Brain microvascular endothelial cell (primary cell): ENCODE results near the gene PPIC.

Source experiments
- DNase-seq: peaks from one replicate; pipeline ENCODE4 v3.0.0-alpha.2; 2020
- H3K27ac ChIP-seq: fragments of 250-450 bp; sonication (Bioruptor Pico); 2 replicates; pipeline ENCODE4 v1.5.1; 2020; ENCODE audit warnings: mild to moderate bottlenecking, moderate library complexity
- H3K27me3 ChIP-seq: fragments of 250-450 bp; sonication (Bioruptor Pico); replicated peaks from 2 replicates; pipeline ENCODE4 v1.5.1; 2020; ENCODE audit warnings: mild to moderate bottlenecking
- H3K36me3 ChIP-seq: fragments of 250-450 bp; sonication (Bioruptor Pico); replicated peaks from 2 replicates; pipeline ENCODE4 v1.5.1; 2020; ENCODE audit warnings: mild to moderate bottlenecking
- H3K4me3 ChIP-seq: 2 replicates; pipeline ENCODE4 v1.5.1; 2011; ENCODE audit warnings: low read depth, mild to moderate bottlenecking, control low read depth, low read length, moderate library complexity
- in situ Hi-C: cut with HindIII; loops from 2 replicates; pipeline ENCODE4 v1.10.0; 2017; ENCODE audit warnings: low sequenced_read_pairs, low pct_ligation_motif_present
- TF ChIP-seq, protein P1 (sequence below): IDR thresholded peaks from 2 replicates; pipeline ENCODE4 v1.5.1; 2011; ENCODE audit warnings: low read depth, mild to moderate bottlenecking, moderate library complexity, low read length, control low read depth, inconsistent platforms; ENCODE audit errors: missing control alignments

PPIC gene

DNA sequence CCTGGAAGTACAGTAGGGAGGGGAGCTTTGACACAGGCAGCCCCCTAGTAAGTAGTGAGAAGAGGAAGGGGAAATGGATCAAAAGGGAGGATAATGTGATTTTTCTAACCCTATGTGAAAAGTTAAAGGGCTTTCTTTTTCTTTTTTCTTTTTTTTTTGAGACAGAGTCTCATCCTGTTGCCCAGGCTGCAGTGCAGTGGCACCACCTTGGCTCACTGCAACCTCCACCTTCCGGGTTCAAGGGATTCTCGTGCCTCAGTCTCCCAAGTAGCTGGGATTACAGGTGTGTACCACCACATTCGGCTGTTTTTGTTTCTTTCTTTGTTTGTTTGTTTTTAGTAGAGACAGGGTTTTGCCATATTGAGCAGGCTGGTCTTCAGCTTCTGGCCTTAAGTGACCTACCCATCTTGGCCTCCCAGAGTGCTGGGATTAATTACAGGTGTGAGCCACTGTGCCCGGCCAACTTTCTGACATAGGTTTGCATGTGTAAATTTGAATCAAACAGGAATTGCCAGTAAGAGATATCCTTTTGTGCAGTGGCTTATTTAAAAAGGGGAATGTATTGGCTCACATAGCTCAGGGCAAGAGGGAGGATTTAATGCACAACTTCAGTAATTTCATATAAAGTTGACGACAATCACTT is 39.1 kb upstream of the PPIC start:
- TF ChIP-seq, protein P1, sequence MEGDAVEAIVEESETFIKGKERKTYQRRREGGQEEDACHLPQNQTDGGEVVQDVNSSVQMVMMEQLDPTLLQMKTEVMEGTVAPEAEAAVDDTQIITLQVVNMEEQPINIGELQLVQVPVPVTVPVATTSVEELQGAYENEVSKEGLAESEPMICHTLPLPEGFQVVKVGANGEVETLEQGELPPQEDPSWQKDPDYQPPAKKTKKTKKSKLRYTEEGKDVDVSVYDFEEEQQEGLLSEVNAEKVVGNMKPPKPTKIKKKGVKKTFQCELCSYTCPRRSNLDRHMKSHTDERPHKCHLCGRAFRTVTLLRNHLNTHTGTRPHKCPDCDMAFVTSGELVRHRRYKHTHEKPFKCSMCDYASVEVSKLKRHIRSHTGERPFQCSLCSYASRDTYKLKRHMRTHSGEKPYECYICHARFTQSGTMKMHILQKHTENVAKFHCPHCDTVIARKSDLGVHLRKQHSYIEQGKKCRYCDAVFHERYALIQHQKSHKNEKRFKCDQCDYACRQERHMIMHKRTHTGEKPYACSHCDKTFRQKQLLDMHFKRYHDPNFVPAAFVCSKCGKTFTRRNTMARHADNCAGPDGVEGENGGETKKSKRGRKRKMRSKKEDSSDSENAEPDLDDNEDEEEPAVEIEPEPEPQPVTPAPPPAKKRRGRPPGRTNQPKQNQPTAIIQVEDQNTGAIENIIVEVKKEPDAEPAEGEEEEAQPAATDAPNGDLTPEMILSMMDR = no peak
- DNase-seq = no peak
- in situ Hi-C loops = loop anchor here (25.0 kb wide), 1 partner anchor 563 kb away; no protein-coding TSS in a partner anchor
- no peaks in the 10 kb centered on the region for H3K36me3 ChIP-seq
- H3K27ac ChIP-seq = no peak overlapping the region
- H3K27me3 ChIP-seq = peaks cover 9% of the 10 kb centered on the region
- no peak overlapping the region for H3K4me3 ChIP-seq

DNA sequence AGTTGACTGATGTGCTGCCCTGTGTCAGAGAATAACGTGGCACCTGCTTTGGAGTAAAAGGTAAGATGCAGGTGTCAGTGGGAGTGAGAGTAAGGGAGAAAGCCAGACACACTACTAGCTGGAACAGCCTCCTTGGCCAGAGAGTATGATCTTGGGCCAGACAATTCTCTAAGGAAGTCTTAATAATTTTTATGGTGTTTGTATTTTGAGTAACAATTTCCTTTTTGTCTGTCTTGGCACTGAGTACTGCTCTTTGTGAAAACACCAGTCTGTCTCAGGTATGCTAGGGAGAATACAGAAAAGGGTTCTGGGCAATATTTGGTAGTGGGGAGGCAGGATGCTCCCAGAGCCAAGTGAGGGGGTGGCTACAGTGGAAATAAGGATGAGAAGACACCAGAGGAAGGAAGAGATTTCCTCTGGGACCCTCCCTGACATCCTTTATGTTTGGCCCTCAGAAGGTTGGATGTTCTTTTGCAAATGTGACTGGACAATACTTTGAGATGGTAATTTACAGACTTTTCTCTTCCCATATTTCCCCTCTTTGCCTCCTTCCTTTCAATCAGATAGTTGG is 31.9 kb upstream of the PPIC start:
- in situ Hi-C loops = no loop called here
- Histone ChIP-seq H3K4me3 (no peak overlapping the region), H3K36me3 (no peaks in the 10 kb centered on the region), H3K27ac (no peak overlapping the region), H3K27me3 (peaks cover 6% of the 10 kb centered on the region)
- TF ChIP-seq, protein P1 = no peak
- DNase-seq = no peak

DNA sequence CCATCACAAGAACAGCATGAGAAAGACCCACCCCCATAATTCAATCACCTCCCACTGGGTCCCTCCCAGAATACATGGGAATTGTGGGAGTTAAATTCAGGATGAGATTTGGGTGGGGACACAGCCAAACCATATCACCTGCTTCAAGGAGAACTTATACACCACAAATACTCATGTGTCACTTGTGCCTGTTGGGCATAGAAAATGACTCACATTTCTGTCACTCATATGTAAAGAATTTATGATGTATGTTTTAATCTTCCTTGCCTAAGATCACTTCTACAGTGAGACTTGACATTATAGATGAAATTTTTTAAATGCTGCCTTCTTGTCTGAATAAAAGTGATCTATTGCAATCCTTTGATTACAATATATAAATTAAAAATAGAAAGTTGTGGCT is 29.5 kb upstream of the PPIC start:
- no peaks in the 10 kb centered on the region for H3K36me3 ChIP-seq
- H3K27me3 ChIP-seq = no peaks in the 10 kb centered on the region
- no peak overlapping the region for H3K4me3 ChIP-seq
- TF ChIP-seq, protein P1 = no peak
- DNase-seq = no peak
- in situ Hi-C loops = no loop called here
- H3K27ac ChIP-seq = no peak overlapping the region

DNA sequence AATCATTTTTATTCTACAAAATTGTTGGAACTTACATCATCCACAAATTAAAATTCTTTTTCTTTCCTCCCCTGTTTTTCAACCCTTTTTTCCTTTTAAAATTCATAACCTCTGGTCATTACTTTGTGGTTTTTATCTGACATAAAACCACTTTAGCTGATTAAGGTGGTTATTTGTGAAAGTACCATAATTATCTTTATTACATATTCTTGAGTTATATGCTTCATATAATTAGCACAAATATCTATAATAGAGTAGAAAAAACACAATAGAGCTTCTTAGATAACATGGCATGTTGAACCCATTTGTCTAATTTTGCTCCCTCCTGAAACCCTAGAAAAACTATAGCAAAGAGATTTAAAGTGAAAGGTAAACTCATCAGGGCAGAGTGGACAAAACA is 22.9 kb upstream of the PPIC start:
- in situ Hi-C loops = no loop called here
- H3K4me3 ChIP-seq = no peak overlapping the region
- DNase-seq = no peak
- no peak overlapping the region for H3K27ac ChIP-seq
- no peaks in the 10 kb centered on the region for H3K27me3 ChIP-seq
- H3K36me3 ChIP-seq = no peaks in the 10 kb centered on the region
- TF ChIP-seq, protein P1 = no peak

DNA sequence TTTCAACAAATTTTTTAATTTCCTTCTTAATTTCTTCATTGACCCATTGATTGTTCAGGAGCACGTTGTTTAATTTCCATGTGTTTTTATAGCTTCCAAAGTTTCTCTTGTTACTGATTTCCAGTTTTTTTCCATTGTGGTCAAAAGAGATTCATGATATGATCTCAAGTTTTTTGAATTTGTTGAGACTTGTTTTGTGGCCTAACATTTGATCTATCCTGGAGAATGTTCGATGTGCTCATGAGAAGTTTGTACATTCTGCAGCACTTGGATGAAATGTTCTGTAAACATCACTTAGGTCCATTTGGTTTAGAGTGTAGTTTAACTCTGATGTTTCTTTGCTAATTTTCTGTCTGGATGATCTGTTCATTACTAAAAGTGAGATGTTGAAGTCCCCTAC is 14.7 kb upstream of the PPIC start:
- H3K4me3 ChIP-seq = no peak overlapping the region
- in situ Hi-C loops = no loop called here
- DNase-seq = no peak
- H3K27ac ChIP-seq = no peak overlapping the region
- no peaks in the 10 kb centered on the region for H3K27me3 ChIP-seq
- H3K36me3 ChIP-seq = no peaks in the 10 kb centered on the region
- TF ChIP-seq, protein P1 = no peak

DNA sequence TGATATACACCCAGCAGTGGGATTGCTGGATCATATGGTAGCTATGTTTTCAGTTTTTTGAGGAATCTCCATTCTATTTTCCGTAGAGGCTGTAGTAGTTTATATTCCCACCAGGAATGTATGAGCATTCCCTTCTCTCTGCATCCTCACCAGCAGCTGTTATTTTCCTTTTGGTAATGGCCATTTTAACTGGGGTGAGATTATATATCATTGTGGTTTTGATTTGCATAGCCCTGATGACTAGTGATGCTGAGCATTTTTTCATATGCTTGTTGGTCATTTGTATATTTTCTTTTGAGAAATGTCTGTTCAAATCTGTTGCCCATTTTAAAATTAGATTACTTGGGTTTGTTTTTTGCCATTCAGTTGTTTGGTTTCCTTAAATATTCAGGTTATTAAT is 11.2 kb upstream of the PPIC start:
- Histone ChIP-seq H3K4me3 (no peak overlapping the region), H3K36me3 (no peaks in the 10 kb centered on the region), H3K27ac (no peak overlapping the region), H3K27me3 (no peaks in the 10 kb centered on the region)
- in situ Hi-C loops = no loop called here
- TF ChIP-seq, protein P1 = no peak
- DNase-seq = no peak
